ENCODE measurements around the gene OTOS.

Gene OTOS

GRCh38 chr2:240140511-240140910, at the start of gene OTOS:
Gene OTOS (minus strand): TSS chr2:240140658. CDS start chr2:240140326, 332 bp downstream.
- no peak for DNase-seq (ENCODE audit: low spot score)

DNA sequence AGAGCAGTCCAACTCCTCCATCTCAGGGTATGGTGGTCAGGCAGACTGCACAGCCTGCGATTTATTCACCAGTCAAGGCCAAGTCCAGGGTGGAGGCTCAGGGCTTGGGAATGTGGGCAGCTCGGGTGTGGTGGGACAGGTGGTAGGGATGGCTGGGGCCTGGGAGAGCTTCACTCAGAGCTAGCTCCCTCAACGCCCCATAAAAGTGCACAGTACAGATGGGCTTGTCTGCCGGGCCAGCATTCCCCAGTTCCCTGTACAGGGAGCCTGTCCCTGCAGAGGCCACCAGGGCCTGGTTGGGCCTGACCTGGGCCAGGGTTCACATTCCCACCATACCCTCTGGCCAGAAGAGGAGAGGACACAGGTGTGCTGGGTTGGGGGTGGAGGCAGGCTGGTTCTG, 49.2 kb upstream of the OTOS start:
- DNase-seq (ENCODE audit: low spot score) = no peak

GRCh38 chr2:240187989-240188590, 47.6 kb upstream of the OTOS start:
- no peak for DNase-seq (ENCODE audit: low spot score)

- DNase-seq (ENCODE audit: low spot score) = no peak
Observed at GRCh38 chr2:240186191-240186725, 45.8 kb upstream of the OTOS start.

- no peak for DNase-seq (ENCODE audit: low spot score)
Observed at GRCh38 chr2:240184656-240185055, 44.2 kb upstream of the OTOS start.

- no peak for DNase-seq (ENCODE audit: low spot score)
Observed at GRCh38 chr2:240183875-240184590, 43.6 kb upstream of the OTOS start.

- no peak for DNase-seq (ENCODE audit: low spot score)
Observed at GRCh38 chr2:240183006-240183874, 42.8 kb upstream of the OTOS start.

DNA sequence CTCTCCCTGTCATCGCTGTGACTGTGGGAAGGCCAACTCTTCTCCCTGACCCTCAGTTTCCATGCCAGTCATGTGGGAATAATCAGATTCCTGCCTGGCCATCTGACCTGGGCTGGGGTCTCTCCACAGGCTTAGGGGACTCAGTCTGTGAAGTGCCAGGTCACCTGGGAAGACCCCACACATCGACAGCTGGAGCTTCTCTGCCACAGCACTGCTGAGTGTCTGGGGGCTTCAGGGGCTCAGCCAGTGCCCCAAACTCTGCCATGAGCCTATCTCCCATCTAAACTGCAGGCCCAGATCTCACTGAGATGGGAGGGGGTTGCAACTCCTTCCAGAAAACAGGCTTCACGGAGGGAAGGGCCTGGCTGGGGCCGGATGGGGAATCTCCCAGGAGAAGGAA, 42.0 kb upstream of the OTOS start:
- DNase-seq (ENCODE audit: low spot score) = no peak

DNA sequence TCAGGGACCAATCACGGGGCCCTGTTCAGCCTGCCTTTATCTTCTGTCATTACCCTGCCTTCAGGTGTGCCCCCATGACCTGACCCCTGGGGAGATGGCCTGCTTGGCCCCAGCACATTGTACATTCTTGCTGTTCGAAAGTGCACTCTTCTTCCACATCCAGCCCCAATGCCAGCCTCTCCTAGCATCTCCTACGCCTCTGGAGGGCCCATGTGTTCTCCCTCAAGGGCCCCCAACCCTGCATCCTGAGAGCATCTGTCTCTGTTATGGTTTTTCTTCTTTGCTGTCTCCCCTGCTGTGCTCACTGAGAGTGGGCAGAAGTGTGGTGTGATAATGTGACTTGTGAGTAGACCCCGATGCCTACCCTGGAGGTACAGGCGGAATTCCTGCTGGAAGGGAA, 41.5 kb upstream of the OTOS start:
- DNase-seq (ENCODE audit: low spot score) = no peak

- no peak for DNase-seq (ENCODE audit: low spot score)
Observed at GRCh38 chr2:240179941-240180666, 39.6 kb upstream of the OTOS start.

- no peak for DNase-seq (ENCODE audit: low spot score)
Observed at GRCh38 chr2:240179186-240179815, 38.8 kb upstream of the OTOS start.

- DNase-seq (ENCODE audit: low spot score) = no peak
Observed at GRCh38 chr2:240178564-240178963, 38.1 kb upstream of the OTOS start.

- DNase-seq (ENCODE audit: low spot score) = no peak
Observed at GRCh38 chr2:240174496-240174895, 34.0 kb upstream of the OTOS start.

- no peak for DNase-seq (ENCODE audit: low spot score)
Observed at GRCh38 chr2:240172071-240172895, 31.8 kb upstream of the OTOS start.

- DNase-seq (ENCODE audit: low spot score) = no peak
Observed at GRCh38 chr2:240170883-240171282, 30.4 kb upstream of the OTOS start.

- DNase-seq (ENCODE audit: low spot score) = no peak
Observed at GRCh38 chr2:240170354-240170735, 29.9 kb upstream of the OTOS start.

DNA sequence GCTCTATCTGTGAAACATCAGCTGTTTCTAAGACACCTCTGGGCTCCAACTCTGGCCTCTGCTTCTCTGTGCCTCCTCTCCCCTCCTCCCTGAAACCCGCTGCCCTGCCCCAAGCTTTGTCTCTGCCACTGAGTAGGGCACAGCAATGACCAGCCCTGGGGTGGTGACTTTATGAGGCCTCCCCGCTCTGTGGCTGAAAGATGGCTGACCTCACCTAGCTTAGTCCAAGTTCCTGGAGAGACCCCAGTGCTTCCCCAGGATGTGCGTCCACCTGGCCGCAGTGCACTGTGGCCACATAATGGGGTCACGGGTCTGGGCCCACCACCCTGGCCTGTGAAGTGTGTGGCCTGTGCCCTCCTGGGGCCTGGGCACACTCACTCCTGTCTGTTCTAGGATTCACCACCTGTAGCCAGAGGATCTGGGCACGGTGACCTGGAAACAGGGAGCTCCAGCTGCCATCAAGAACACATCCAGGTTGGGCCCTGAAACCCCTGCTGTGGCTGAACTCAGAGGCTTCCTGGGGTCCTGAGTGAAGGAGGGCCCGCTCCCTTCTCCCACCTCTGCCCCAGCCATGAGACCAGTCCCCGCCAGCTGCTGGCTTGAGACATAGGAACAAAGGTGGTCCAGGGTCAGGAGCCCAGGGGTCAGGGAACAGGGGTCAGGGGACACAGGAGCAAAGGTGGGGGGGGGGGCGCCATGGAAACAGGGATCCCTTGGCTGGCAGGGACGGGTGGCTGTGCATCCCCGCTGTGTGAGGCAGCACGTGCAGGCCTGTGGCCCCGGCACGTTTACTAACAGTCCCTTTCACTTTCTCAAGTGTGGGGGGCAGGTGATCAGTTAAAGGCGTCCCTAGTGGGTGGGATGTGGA, 29.3 kb upstream of the OTOS start:
- DNase-seq (ENCODE audit: low spot score) = no peak

DNA sequence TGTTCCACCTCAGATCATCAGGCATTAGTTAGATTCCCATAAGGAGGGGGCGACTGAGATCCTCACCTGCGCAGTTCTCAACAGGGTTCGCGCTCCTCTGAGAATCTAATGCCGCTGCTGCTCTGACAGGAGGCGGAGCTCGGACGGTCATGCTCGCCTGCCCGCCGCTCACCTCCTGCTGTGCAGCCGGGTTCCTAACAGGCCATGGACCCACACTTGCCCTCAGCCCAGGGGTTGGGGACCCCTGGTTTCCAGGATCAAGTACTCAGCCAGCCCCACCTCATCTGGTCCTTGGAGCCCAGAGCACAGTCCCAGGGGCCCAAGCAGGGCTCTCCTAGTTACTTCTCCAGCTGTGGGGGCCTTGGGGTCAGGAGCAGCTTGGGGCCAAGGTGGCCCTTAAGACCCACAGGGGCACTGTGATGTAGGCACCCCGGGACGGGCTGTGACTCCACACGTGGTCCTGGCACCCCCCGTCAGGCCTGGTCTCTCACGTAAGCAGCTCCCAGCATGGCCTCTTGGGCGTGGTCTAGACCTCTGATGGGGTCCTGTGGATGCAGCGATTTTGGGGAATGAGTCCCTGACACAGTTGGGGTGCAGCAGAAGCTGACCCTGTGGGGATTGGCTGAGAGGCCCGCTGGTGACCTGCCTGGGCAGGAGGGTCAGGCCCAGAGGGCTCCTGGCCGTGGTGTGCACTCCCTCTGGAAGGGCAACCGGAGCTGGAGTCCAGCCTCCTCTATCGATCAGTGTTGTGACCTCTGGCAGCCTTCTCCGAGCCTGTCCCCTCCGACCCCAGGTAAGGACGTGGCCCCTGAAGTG, 28.3 kb upstream of the OTOS start:
- DNase-seq (ENCODE audit: low spot score) = no peak

DNA sequence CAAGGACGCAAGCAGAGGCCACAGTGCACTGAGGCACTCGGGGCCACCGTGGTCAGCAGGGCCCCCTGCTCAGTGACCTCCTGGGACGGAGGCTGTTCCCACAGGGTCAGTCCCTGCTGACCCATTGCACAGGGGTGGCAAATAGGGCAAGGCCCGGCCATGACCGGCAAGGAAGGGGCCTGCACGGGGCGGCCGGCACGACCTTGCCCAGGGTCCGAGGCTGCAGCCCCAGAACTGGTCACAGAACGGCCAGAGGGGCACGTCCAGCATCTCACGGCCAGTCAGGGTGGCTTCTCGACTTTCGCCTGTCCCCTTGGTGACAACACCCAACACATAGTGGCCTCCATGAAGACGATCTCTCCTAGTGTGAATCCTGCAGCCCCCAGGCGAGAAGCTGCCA, 27.6 kb upstream of the OTOS start:
- DNase-seq (ENCODE audit: low spot score) = no peak
